Body of pancreas (tissue), 4 donors: Measurements from ENCODE around the gene TPPP. TPM values are rescaled to one million over a fixed set of nuclear protein-coding genes. Genes with fewer than 3 reads are reported as not detected.

ENCODE experiments used
- ATAC-seq: fragments of 150-250 bp; one replicate; pipeline ENCODE4 v1.9.1; 2016
- DNase-seq, 4 donors: peaks; one replicate each; pipeline ENCODE4 v3.0.0-alpha.2; 2019
- H3K27ac ChIP-seq, 4 donors: fragments of 200-600 bp; sonication (generic); 1 replicate in 3 of 4; 2 replicates in 1 of 4; pipeline versions ENCODE4 v1.5.1 to v1.6.1; 2016 to 2019; ENCODE audit warnings: mild to moderate bottlenecking in 1 of 4, mixed read lengths in 1 of 4, moderate library complexity in 1 of 4
- H3K27me3 ChIP-seq, 2 donors: fragments of 200-600 bp; sonication (generic); one replicate each; pipeline ENCODE4 v1.6.0; 2016; ENCODE audit warnings: mild to moderate bottlenecking in 1 of 2
- H3K36me3 ChIP-seq, 2 donors: fragments of 200-600 bp; sonication (generic); replicated peaks in 1 of 2; 2 replicates each; pipeline ENCODE4 v1.5.1; 2016; ENCODE audit warnings: low read depth in 2 of 2; ENCODE audit not compliant: insufficient read depth in 1 of 2
- H3K4me1 ChIP-seq: fragments of 200-600 bp; sonication (generic); one replicate; pipeline ENCODE4 v1.6.0; 2016
- H3K4me3 ChIP-seq, 2 donors: fragments of 200-600 bp; sonication (generic); 1 replicate in 1 of 2; 2 replicates in 1 of 2; pipeline ENCODE4 v1.5.1; 2016 to 2019
- H3K9me3 ChIP-seq, 3 donors: fragments of 200-600 bp; sonication (generic); 1 replicate in 2 of 3; 2 replicates in 1 of 3; pipeline ENCODE4 v1.5.1; 2016
- POLR2A ChIP-seq, 3 donors: fragments of 450-650 bp; IDR thresholded peaks; one replicate each; pipeline ENCODE4 v1.6.1; 2016; ENCODE audit warnings: antibody characterized with exemption in 3 of 3, mild to moderate bottlenecking in 2 of 3
- WGBS, 2 donors: methylation state at CpG; one replicate each; pipeline ENCODE4 v1.1.5; 2017; 5-methylcytosine and 5-hydroxymethylcytosine counted together
- intact Hi-C: fragments of 100-400 bp; cut with DNase I; formaldehyde crosslinking; loops from one replicate; pipeline ENCODE4 v1.15.1; 2023
- total RNA-seq, 2 donors: library from RNA; depleted of rRNA; stranded (reverse); fragments of >200 nt; gene quantifications; one replicate each; pipeline ENCODE4 v1.1.0, GENCODE V29; 2016
- TF ChIP-seq, protein P1 (sequence below), 7 experiments: fragments of 450-650 bp in 4 of 7; fragments of 200-600 bp in 3 of 7; sonication (generic) in 3 of 7; IDR thresholded peaks; one replicate each; pipeline ENCODE4 v1.5.1; 2016 to 2019; ENCODE audit warnings: antibody characterized with exemption in 7 of 7

The TPPP gene
- total RNA-seq, 2 donors from 2014 or later, result 2.6 to 5.2 TPM

DNA sequence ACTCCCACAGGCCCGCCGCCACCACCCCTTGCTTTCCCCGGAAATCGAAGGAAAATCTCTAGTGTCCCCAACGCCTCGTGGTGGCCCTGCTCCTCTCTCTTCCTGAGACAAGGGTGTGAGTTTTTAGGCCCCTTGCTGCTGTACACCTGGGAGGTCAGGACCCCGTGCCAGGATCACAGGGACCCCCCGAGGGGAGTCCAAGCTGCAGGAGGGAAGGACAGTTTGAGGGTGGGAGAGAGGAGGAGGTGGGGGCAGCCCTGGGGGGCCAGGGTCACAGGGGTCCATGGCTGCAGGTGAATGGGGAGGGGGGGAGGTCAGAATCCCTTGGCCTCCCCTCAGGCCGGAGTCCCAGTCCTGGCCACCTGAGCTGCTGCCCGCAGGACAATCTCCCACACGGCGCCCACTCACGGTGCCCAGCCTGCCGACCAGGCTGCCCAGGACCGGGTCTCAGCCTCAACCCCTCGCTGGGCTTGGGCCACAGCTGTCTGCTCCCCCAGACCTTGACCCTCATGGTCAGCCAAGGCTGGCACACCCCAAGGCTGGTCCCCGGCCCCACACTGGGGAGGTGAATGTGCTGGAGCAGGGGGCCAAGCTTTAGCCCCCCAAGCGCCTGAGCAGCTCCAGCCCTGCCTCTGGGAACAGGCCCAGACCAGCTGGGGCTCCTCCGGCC lies 19.9 kb downstream of the TPPP start:
- TF ChIP-seq, protein P1, sequence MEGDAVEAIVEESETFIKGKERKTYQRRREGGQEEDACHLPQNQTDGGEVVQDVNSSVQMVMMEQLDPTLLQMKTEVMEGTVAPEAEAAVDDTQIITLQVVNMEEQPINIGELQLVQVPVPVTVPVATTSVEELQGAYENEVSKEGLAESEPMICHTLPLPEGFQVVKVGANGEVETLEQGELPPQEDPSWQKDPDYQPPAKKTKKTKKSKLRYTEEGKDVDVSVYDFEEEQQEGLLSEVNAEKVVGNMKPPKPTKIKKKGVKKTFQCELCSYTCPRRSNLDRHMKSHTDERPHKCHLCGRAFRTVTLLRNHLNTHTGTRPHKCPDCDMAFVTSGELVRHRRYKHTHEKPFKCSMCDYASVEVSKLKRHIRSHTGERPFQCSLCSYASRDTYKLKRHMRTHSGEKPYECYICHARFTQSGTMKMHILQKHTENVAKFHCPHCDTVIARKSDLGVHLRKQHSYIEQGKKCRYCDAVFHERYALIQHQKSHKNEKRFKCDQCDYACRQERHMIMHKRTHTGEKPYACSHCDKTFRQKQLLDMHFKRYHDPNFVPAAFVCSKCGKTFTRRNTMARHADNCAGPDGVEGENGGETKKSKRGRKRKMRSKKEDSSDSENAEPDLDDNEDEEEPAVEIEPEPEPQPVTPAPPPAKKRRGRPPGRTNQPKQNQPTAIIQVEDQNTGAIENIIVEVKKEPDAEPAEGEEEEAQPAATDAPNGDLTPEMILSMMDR (IDR thresholded peaks at IDR 0.05), result no peak
- TF ChIP-seq POLR2A (IDR thresholded peaks at IDR 0.05), result peak in 1 of 3 donors; percentile 25
- H3K4me3 ChIP-seq, result no peak overlapping the region
- no peaks in the 10 kb centered on the region for H3K9me3 ChIP-seq
- intact Hi-C loops, result loop anchor here (2.0 kb wide), 1 partner anchor 228 kb away; no protein-coding TSS in a partner anchor
- ATAC-seq (no peak), DNase-seq (peak in 1 of 4 donors; percentile 5)
- H3K27me3 ChIP-seq, result no peaks in the 10 kb centered on the region
- H3K27ac ChIP-seq, result no peak overlapping the region
- 33 to 45% methylated on average over 3 to 17 of the region's 19 CpGs for WGBS, 2 donors
- H3K36me3 ChIP-seq, result no peaks in the 10 kb centered on the region
- peaks cover 29% of the 10 kb centered on the region for H3K4me1 ChIP-seq

DNA sequence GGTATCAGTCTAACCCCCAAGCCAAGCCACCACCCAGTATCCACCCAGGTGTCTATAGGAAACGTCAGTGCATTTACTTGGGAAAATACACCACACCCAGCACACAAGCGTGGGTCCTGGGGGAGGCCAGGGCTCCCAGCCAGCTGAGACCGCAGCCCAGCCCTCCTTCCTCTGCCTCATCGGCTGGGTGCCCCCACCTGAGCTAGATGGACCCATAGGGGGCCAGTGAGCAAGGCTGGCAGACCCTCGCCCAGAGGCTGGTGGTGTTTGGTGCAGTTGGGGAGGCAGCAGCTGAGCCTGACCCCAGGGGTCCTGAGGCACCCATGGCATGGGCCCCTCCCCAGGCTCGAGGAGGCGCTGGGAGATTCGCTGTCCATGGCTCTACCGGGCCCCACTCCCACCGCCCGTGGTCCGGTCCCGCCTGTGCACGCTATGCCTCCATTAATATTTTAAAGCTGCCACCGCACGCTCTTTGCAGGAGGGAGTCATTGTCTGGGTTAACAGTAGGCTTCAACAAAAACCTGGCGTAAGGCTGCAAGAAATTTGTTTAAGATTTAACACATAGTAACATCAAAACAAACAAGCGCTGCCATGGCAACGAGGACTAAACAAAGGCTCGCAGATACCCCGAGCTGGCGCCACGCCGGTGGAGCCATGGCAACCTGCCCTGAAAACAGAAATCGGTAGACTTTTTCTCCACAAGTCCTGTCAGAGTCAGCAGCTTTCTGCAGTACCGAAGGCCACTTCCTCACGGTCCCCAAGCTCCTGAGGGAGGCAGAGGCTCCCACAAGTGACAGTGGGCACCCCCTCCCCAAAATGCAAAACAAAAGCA lies 20.6 kb downstream of the TPPP start:
- DNase-seq (peak; percentile 70 to 86 (median 75)), ATAC-seq (peak; percentile 57)
- H3K9me3 ChIP-seq, result no peaks in the 10 kb centered on the region
- no peaks in the 10 kb centered on the region for H3K36me3 ChIP-seq
- peaks cover 29% of the 10 kb centered on the region for H3K4me1 ChIP-seq
- TF ChIP-seq POLR2A (IDR thresholded peaks at IDR 0.05), result no peak
- 13 to 24% methylated on average over 17 to 27 of the region's 27 CpGs for WGBS, 2 donors
- H3K27ac ChIP-seq, result peak overlapping the region in 1 of 4 donors; percentile 6
- no peaks in the 10 kb centered on the region for H3K27me3 ChIP-seq
- H3K4me3 ChIP-seq, result no peak overlapping the region
- intact Hi-C loops, result loop anchor here (2.0 kb wide), 1 partner anchor 228 kb away; no protein-coding TSS in a partner anchor

DNA sequence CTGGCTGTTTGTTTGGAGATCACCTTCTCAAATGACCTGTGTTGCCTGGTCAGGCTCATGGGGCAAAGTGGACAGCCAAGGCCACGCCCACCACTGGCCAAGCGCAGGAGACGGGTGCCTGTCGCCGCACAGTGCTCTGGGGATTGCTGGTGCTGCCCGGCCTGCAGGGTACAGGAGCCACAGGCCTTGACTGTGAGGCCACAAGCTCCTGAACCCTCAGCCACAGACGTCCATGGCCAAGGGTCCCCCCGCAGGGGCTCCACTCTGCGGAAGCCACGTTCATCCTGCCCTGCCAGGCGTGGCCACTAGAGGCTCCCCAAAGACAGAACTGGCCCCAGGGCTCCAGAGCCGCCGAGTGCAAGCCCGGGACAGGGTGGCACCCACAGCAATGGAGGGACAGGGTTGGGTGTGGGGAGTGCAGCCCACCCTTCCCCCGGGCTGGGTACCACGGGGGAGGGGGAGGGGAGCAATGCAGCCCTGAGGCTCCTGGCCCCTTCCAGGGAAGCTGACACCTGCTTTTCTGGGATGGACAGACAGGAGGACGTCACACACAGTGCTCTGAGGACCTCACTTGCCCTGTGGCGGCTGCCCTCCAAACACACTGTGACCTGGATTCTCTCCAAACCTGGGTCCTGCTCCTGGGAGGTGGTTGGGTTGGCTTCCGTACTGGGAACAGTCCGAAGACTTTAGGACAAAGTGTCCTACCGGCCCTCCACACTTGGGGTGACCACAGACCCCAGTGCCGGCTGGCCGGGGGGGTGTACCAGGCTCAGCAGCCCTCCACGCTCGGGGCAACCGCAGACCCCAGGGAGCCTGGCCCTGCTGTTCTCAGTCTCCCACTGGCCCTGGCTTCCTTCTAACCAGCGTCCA lies 21.5 kb downstream of the TPPP start:
- H3K4me1 ChIP-seq, result peaks cover 29% of the 10 kb centered on the region
- no peaks in the 10 kb centered on the region for H3K36me3 ChIP-seq
- H3K27ac ChIP-seq, result peak overlapping the region in 1 of 4 donors; percentile 6
- ATAC-seq (peak; percentile 80), DNase-seq (peak; percentile 70 to 81 (median 76))
- H3K27me3 ChIP-seq, result no peaks in the 10 kb centered on the region
- TF ChIP-seq, protein P1 (IDR thresholded peaks at IDR 0.05), result peak; percentile 88 to 97 (median 91)
- no peak for TF ChIP-seq POLR2A (IDR thresholded peaks at IDR 0.05)
- no peak overlapping the region for H3K4me3 ChIP-seq
- intact Hi-C loops, result loop anchor here (2.0 kb wide), 1 partner anchor 229 kb away; no protein-coding TSS in a partner anchor
- no peaks in the 10 kb centered on the region for H3K9me3 ChIP-seq
- WGBS, 2 donors, result 26 to 27% methylated on average over 2 to 26 of the region's 27 CpGs

DNA sequence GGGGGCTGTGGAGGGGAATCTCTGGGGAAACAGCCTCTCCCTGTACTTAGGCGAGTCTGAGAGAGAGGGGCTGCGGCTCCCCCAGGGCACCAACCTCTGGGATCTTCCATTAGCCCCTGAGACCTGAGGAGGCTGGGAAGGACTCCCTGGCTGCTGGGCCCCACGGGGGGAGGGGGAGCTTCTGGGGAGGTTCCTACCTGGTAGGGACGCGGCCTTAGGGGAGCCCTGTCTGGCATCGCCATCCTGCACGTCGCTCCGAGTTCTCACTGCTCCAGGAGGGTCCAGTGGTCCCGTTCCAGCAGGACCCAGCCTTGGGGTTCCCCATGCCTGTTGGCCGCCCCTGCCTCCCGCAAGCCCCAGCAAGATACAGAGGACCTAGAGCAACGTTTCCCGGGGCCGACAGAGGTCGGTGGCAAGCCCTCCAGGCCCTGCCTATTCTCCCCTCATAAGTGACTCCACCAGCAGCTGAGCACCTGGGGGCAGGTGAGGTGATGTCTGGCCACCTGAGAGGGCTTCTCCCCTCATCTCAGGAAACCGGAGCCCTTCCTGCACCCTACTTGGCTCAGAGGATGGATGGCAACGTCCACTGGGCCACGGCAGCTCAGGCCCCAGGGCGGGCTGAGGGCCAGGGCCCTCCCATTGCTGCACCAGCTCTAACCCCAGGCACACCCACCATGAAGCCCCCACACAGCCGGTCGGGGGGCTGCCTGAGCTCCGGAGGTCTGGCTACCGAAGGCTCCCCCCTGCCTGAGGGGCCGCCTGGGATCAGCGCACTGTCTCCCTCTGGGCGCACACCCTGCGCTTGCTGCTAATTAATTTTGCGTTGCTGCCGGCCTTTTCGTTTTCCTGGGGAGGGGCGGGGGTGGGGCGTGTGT lies 22.5 kb downstream of the TPPP start:
- H3K27me3 ChIP-seq, result no peaks in the 10 kb centered on the region
- H3K9me3 ChIP-seq, result no peaks in the 10 kb centered on the region
- DNase-seq, result peak in 2 of 4 donors; percentile 5 to 11
- 61 to 70% methylated on average over 7 to 33 of the region's 33 CpGs for WGBS, 2 donors
- peaks cover 29% of the 10 kb centered on the region for H3K4me1 ChIP-seq
- no peak for ATAC-seq
- H3K27ac ChIP-seq, result no peak overlapping the region
- no peak overlapping the region for H3K4me3 ChIP-seq
- intact Hi-C loops, result no loop called here
- TF ChIP-seq POLR2A (IDR thresholded peaks at IDR 0.05), result no peak
- TF ChIP-seq, protein P1 (IDR thresholded peaks at IDR 0.05), result no peak
- no peaks in the 10 kb centered on the region for H3K36me3 ChIP-seq
